CD4-positive, alpha-beta T cell (primary cell): ENCODE results near the gene DIS3L2. TPM values are rescaled to one million over a fixed set of nuclear protein-coding genes. Genes with fewer than 3 reads are reported as not detected.

Experiments
- ATAC-seq: fragments of 200-7000 bp; cut with Tn5 transposase; one replicate; pipeline ENCODE4 v1.10.0; 2022; ENCODE audit warnings: mild to moderate bottlenecking; ENCODE audit not compliant: poor library complexity
- CTCF ChIA-PET: fragments of 350-600 bp; sonication (Branson Sonifier 250); formaldehyde crosslinking; loops from one replicate; lab custom pipeline; 2021; ENCODE audit warnings: antibody characterized with exemption, inconsistent platforms; lab: Charles Lee
- POLR2A ChIA-PET: fragments of 350-600 bp; sonication (Branson Sonifier 250); formaldehyde crosslinking; loops from one replicate; lab custom pipeline; 2021; ENCODE audit warnings: antibody characterized with exemption, inconsistent platforms; lab: Charles Lee
- DNase-seq, 14 experiments: peaks; one replicate each; pipeline ENCODE4 v3.0.0-alpha.2; 2013 to 2020; ENCODE audit warnings: mixed read lengths in 2 of 14
- H3K27ac ChIP-seq, 2 donors: one replicate each; pipeline versions ENCODE4 v1.5.1 to v1.7.0; 2013; ENCODE audit warnings: low read length in 2 of 2, low read depth in 1 of 2, mild to moderate bottlenecking in 1 of 2
- H3K27me3 ChIP-seq, 2 experiments: 1 replicate in 1 of 2; 2 replicates in 1 of 2; pipeline versions ENCODE4 v1.6.1 to v1.7.0; 2013; ENCODE audit warnings: low read length in 2 of 2, control low read depth in 1 of 2, mild to moderate bottlenecking in 1 of 2, moderate library complexity in 1 of 2; ENCODE audit not compliant: insufficient read depth in 2 of 2, control insufficient read depth in 1 of 2
- H3K36me3 ChIP-seq: one replicate; pipeline ENCODE4 v1.6.1; 2013; ENCODE audit warnings: low read length, control low read depth; ENCODE audit not compliant: insufficient read depth
- H3K4me1 ChIP-seq: one replicate; pipeline ENCODE4 v1.6.1; 2013; ENCODE audit warnings: low read length, control low read depth; ENCODE audit not compliant: insufficient read depth
- H3K4me3 ChIP-seq: one replicate; pipeline ENCODE4 v1.5.1; 2013; ENCODE audit warnings: mild to moderate bottlenecking, low read length, moderate library complexity
- H3K9me3 ChIP-seq, 2 experiments: 1 replicate in 1 of 2; 2 replicates in 1 of 2; pipeline versions ENCODE4 v1.6.1 to v1.7.0; 2013; ENCODE audit warnings: low read length in 2 of 2, mild to moderate bottlenecking in 2 of 2, control low read depth in 1 of 2, moderate library complexity in 1 of 2; ENCODE audit not compliant: control insufficient read depth in 1 of 2, insufficient read depth in 1 of 2
- H3K27ac Mint-ChIP-seq: one replicate; pipeline ENCODE4 v1.8.0; 2020; ENCODE audit warnings: mixed read lengths
- H3K27me3 Mint-ChIP-seq: one replicate; pipeline ENCODE4 v1.8.0; 2021; ENCODE audit warnings: mixed read lengths
- H3K36me3 Mint-ChIP-seq: one replicate; pipeline ENCODE4 v1.8.0; 2021; ENCODE audit warnings: low read depth, mixed read lengths
- H3K4me1 Mint-ChIP-seq: one replicate; pipeline ENCODE4 v1.8.0; 2021; ENCODE audit warnings: low read depth, mixed read lengths
- H3K4me3 Mint-ChIP-seq: one replicate; pipeline ENCODE4 v1.8.0; 2020; ENCODE audit warnings: mild to moderate bottlenecking, mixed read lengths
- H3K9me3 Mint-ChIP-seq: one replicate; pipeline ENCODE4 v1.8.0; 2020; ENCODE audit warnings: mixed read lengths
- CTCF ChIP-seq: fragments of 200-600 bp; IDR thresholded peaks from one replicate; pipeline ENCODE4 v1.8.0; 2022; ENCODE audit warnings: antibody characterized with exemption, mild to moderate bottlenecking
- intact Hi-C, 2 experiments: fragments of 100-400 bp; cut with DNase I in 1 of 2; cut with micrococcal nuclease in 1 of 2; formaldehyde crosslinking; loops; one replicate each; pipeline versions ENCODE4 v1.15.1 to v1.9.0; 2023 to 2025; cut with DNase I, micrococcal nuclease
- total RNA-seq, 174 experiments: library from RNA in 2 of 174; stranded (reverse) in 2 of 174; gene quantifications; one replicate each; pipeline ENCODE4 v1.2.3 and lab custom pipeline; 2021 to 2026

The DIS3L2 gene
- total RNA-seq, 2 experiments from 2014 or later: 59.8 to 62.9 TPM

DNA sequence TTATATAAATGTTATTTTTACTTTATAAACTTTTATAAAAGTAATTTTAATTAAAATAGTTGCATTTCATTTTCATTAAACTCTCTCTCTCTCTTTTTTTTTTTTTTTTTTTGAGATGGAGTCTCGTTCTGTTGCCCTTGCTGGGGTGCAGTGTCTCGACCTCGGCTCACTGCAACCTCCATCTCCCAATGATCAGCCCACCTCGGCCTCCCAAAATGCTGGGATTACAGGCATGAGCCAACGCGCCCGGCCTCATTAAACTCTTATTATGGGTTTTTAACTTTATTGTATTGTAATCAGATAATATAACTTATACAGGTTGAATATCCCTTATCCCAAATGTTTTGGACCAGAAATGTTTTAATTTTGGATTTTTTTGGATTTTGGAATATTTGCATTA lies 24.5 kb upstream of the DIS3L2 start:
- intact Hi-C loops: no loop called here
- Mint-ChIP-seq H3K4me1 (no peaks in the 10 kb centered on the region), H3K27me3 (peaks cover 10% of the 10 kb centered on the region), H3K9me3 (no peaks in the 10 kb centered on the region), H3K36me3 (no peaks in the 10 kb centered on the region), H3K4me3 (no peak overlapping the region), H3K27ac (no peak overlapping the region)
- Histone ChIP-seq H3K9me3 (no peaks in the 10 kb centered on the region), H3K27me3 (peaks cover 0 to 3% of the 10 kb centered on the region in 2 experiments), H3K27ac (no peak overlapping the region), H3K4me3 (no peak overlapping the region), H3K36me3 (no peaks in the 10 kb centered on the region), H3K4me1 (no peaks in the 10 kb centered on the region)
- ChIA-PET POLR2A (no interaction called here), CTCF (no interaction called here)
- no peak for TF ChIP-seq CTCF
- ATAC-seq (no peak), DNase-seq (no peak)

DNA sequence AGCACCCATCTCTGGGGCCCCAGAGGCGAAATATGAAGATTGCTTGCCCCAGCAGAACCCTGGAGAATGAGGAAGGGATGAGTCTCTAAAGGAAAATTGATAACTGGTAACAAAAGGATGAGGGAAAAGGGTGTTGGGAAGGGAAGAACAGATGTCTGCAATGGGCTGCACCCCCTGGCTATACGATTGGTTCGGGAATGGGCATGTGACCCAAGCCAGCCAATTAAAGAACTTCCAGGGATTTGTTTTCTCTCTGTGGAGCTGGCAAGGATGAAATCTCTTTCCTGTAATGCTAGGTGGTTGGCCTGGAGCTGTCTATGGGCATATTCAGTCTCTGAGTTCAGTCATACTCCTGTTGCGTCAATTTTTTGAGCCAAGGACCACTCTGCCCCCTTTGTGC lies 22.5 kb upstream of the DIS3L2 start:
- Histone ChIP-seq H3K9me3 (no peaks in the 10 kb centered on the region), H3K27me3 (peaks cover 0 to 3% of the 10 kb centered on the region in 2 experiments), H3K27ac (no peak overlapping the region), H3K4me3 (no peak overlapping the region), H3K36me3 (no peaks in the 10 kb centered on the region), H3K4me1 (no peaks in the 10 kb centered on the region)
- Mint-ChIP-seq H3K27ac (no peak overlapping the region), H3K4me3 (no peak overlapping the region), H3K27me3 (peaks cover 15% of the 10 kb centered on the region), H3K36me3 (no peaks in the 10 kb centered on the region), H3K4me1 (no peaks in the 10 kb centered on the region), H3K9me3 (no peaks in the 10 kb centered on the region)
- ATAC-seq (no peak), DNase-seq (no peak)
- TF ChIP-seq CTCF: no peak
- ChIA-PET CTCF (no interaction called here), POLR2A (no interaction called here)
- intact Hi-C loops: no loop called here

DNA sequence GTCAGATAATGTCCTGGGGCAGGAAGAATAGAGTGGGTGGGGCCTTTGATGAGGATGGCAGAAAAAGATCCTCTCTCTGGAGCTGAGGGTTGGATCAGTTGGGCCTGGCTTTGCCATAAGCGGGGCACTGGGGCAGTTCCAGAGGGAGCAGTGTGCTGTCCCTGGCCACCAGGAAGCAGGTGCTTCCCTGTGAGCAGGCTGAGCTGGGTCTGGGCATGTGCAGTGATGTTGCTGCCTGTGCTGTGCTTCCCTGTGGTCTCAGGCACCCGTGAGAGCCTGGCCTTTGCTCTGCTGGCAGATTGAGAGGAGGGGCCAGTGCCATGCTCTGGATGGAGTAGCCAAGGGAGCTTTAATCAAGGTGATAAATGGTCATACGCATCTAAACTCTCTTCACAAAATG lies 20.7 kb upstream of the DIS3L2 start:
- ChIA-PET CTCF (no interaction called here), POLR2A (interaction anchor here (0.7 kb wide), 1 partner anchor 27 kb away, joined by 3 read pairs; no protein-coding TSS in a partner anchor)
- ATAC-seq: no peak
- intact Hi-C loops: no loop called here
- Histone ChIP-seq H3K9me3 (no peaks in the 10 kb centered on the region), H3K27ac (no peak overlapping the region), H3K4me1 (no peaks in the 10 kb centered on the region), H3K4me3 (no peak overlapping the region), H3K27me3 (peaks cover 0 to 3% of the 10 kb centered on the region in 2 experiments), H3K36me3 (no peaks in the 10 kb centered on the region)
- no peak overlapping the region for H3K4me3 Mint-ChIP-seq
- no peaks in the 10 kb centered on the region for H3K4me1 Mint-ChIP-seq
- no peak overlapping the region for H3K27ac Mint-ChIP-seq
- H3K9me3 Mint-ChIP-seq: no peaks in the 10 kb centered on the region
- no peaks in the 10 kb centered on the region for H3K36me3 Mint-ChIP-seq
- TF ChIP-seq CTCF: no peak
- DNase-seq: no peak
- peaks cover 17% of the 10 kb centered on the region for H3K27me3 Mint-ChIP-seq
